Measurements from ENCODE around the gene METRNL. TPM values are rescaled to one million over a fixed set of nuclear protein-coding genes. Genes with fewer than 3 reads are reported as not detected.
"Not testable (repeated sequence)": the region's sequence is repeated elsewhere in the genome, so short reads cannot be mapped to it uniquely, and the experiment has no call there.

The METRNL gene
- polyA plus RNA-seq, 1 donor = 29.9 TPM

- peak; percentile 97 for DNase-seq
Measured at GRCh38 chr17:83051396-83052240, 27.8 kb upstream of the METRNL start.

- DNase-seq = no peak
Measured at GRCh38 chr17:83052241-83052564, 27.2 kb upstream of the METRNL start.

- DNase-seq = no peak
Measured at GRCh38 chr17:83053021-83053681, 26.3 kb upstream of the METRNL start.

GRCh38 chr17:83053739-83054451, 25.5 kb upstream of the METRNL start:
- no peak for DNase-seq

- DNase-seq = no peak
Measured at GRCh38 chr17:83054518-83055125, 24.8 kb upstream of the METRNL start.

- DNase-seq = not testable (repeated sequence)
Measured at GRCh38 chr17:83055176-83055575, 24.2 kb upstream of the METRNL start.

GRCh38 chr17:83055911-83056582, 23.4 kb upstream of the METRNL start:
- DNase-seq = no peak

- DNase-seq = no peak
Measured at GRCh38 chr17:83056583-83057396, 22.6 kb upstream of the METRNL start.

- no peak for DNase-seq
Measured at GRCh38 chr17:83057397-83057761, 22.0 kb upstream of the METRNL start.

- DNase-seq = no peak
Measured at GRCh38 chr17:83057793-83058265, 21.6 kb upstream of the METRNL start.

GRCh38 chr17:83058266-83058798, 21.1 kb upstream of the METRNL start:
- DNase-seq = no peak

- no peak for DNase-seq
Measured at GRCh38 chr17:83061586-83061985, 17.8 kb upstream of the METRNL start.

GRCh38 chr17:83062011-83062817, 17.2 kb upstream of the METRNL start:
- DNase-seq = no peak

GRCh38 chr17:83062818-83063671, 16.4 kb upstream of the METRNL start:
- DNase-seq = no peak

- no peak for DNase-seq
Measured at GRCh38 chr17:83064021-83064731, 15.2 kb upstream of the METRNL start.

- no peak for DNase-seq
Measured at GRCh38 chr17:83064732-83065659, 14.4 kb upstream of the METRNL start.

All from left kidney (tissue), 2 donors.